Stimulated activated naive CD8-positive, alpha-beta T cell treated with anti-CD3 and anti-CD28 coated beads, Interleukin-15, Interleukin-2, amounts not matched to agents 100 ng/mL and 50 ng/mL, for 24 hours (primary cell): ENCODE data around the gene DAPK1.

Experiments
- H3K27ac Mint-ChIP-seq: one replicate; pipeline ENCODE4 v1.8.0; 2021; ENCODE audit warnings: mild to moderate bottlenecking, mixed read lengths
- H3K27me3 Mint-ChIP-seq: one replicate; pipeline ENCODE4 v1.8.0; 2021; ENCODE audit warnings: mixed read lengths
- H3K36me3 Mint-ChIP-seq: one replicate; pipeline ENCODE4 v1.8.0; 2021; ENCODE audit warnings: low read depth, mixed read lengths
- H3K4me1 Mint-ChIP-seq: one replicate; pipeline ENCODE4 v1.8.0; 2021; ENCODE audit warnings: low read depth, mixed read lengths
- H3K4me3 Mint-ChIP-seq: one replicate; pipeline ENCODE4 v1.8.0; 2021; ENCODE audit warnings: mild to moderate bottlenecking, mixed read lengths
- H3K9me3 Mint-ChIP-seq: one replicate; pipeline ENCODE4 v1.8.0; 2021; ENCODE audit warnings: mixed read lengths

Gene DAPK1

GRCh38 chr9:87618931-87619330 is 121.3 kb downstream of the DAPK1 start:
- no peaks in the 10 kb centered on the region for H3K27me3 Mint-ChIP-seq
- no peak overlapping the region for H3K27ac Mint-ChIP-seq
- H3K4me1 Mint-ChIP-seq, result no peaks in the 10 kb centered on the region
- no peaks in the 10 kb centered on the region for H3K36me3 Mint-ChIP-seq
- no peak overlapping the region for H3K4me3 Mint-ChIP-seq
- H3K9me3 Mint-ChIP-seq, result peaks cover 6% of the 10 kb centered on the region

- H3K4me3 Mint-ChIP-seq, result no peak overlapping the region
- no peaks in the 10 kb centered on the region for H3K27me3 Mint-ChIP-seq
- H3K4me1 Mint-ChIP-seq, result no peaks in the 10 kb centered on the region
- peaks cover 6% of the 10 kb centered on the region for H3K9me3 Mint-ChIP-seq
- H3K27ac Mint-ChIP-seq, result no peak overlapping the region
- H3K36me3 Mint-ChIP-seq, result no peaks in the 10 kb centered on the region
Observed at GRCh38 chr9:87619346-87619745, 121.7 kb downstream of the DAPK1 start.

GRCh38 chr9:87620731-87621322 is 123.2 kb downstream of the DAPK1 start:
- Mint-ChIP-seq H3K27me3 (no peaks in the 10 kb centered on the region), H3K27ac (no peak overlapping the region), H3K4me3 (no peak overlapping the region), H3K9me3 (peaks cover 11% of the 10 kb centered on the region), H3K4me1 (no peaks in the 10 kb centered on the region), H3K36me3 (no peaks in the 10 kb centered on the region)

GRCh38 chr9:87622098-87622497 is 124.4 kb downstream of the DAPK1 start:
- no peak overlapping the region for H3K27ac Mint-ChIP-seq
- peaks cover 11% of the 10 kb centered on the region for H3K9me3 Mint-ChIP-seq
- no peaks in the 10 kb centered on the region for H3K4me1 Mint-ChIP-seq
- no peak overlapping the region for H3K4me3 Mint-ChIP-seq
- no peaks in the 10 kb centered on the region for H3K36me3 Mint-ChIP-seq
- H3K27me3 Mint-ChIP-seq, result no peaks in the 10 kb centered on the region

- Mint-ChIP-seq H3K27me3 (no peaks in the 10 kb centered on the region), H3K9me3 (peaks cover 11% of the 10 kb centered on the region), H3K27ac (no peak overlapping the region), H3K4me3 (no peak overlapping the region), H3K4me1 (no peaks in the 10 kb centered on the region), H3K36me3 (no peaks in the 10 kb centered on the region)
Observed at GRCh38 chr9:87622923-87623322, 125.3 kb downstream of the DAPK1 start.

- no peak overlapping the region for H3K27ac Mint-ChIP-seq
- H3K27me3 Mint-ChIP-seq, result no peaks in the 10 kb centered on the region
- H3K4me1 Mint-ChIP-seq, result no peaks in the 10 kb centered on the region
- H3K36me3 Mint-ChIP-seq, result no peaks in the 10 kb centered on the region
- peaks cover 4% of the 10 kb centered on the region for H3K9me3 Mint-ChIP-seq
- no peak overlapping the region for H3K4me3 Mint-ChIP-seq
Observed at GRCh38 chr9:87628346-87628745, 130.7 kb downstream of the DAPK1 start.

- H3K4me3 Mint-ChIP-seq, result no peak overlapping the region
- peaks cover 4% of the 10 kb centered on the region for H3K9me3 Mint-ChIP-seq
- no peaks in the 10 kb centered on the region for H3K4me1 Mint-ChIP-seq
- H3K27ac Mint-ChIP-seq, result no peak overlapping the region
- H3K27me3 Mint-ChIP-seq, result no peaks in the 10 kb centered on the region
- H3K36me3 Mint-ChIP-seq, result no peaks in the 10 kb centered on the region
Observed at GRCh38 chr9:87629104-87629503, 131.4 kb downstream of the DAPK1 start.

GRCh38 chr9:87630266-87630665 is 132.6 kb downstream of the DAPK1 start:
- no peaks in the 10 kb centered on the region for H3K27me3 Mint-ChIP-seq
- no peaks in the 10 kb centered on the region for H3K4me1 Mint-ChIP-seq
- no peak overlapping the region for H3K4me3 Mint-ChIP-seq
- H3K9me3 Mint-ChIP-seq, result no peaks in the 10 kb centered on the region
- no peaks in the 10 kb centered on the region for H3K36me3 Mint-ChIP-seq
- H3K27ac Mint-ChIP-seq, result no peak overlapping the region

GRCh38 chr9:87630846-87631245 is 133.2 kb downstream of the DAPK1 start:
- H3K4me3 Mint-ChIP-seq, result no peak overlapping the region
- no peaks in the 10 kb centered on the region for H3K9me3 Mint-ChIP-seq
- H3K36me3 Mint-ChIP-seq, result no peaks in the 10 kb centered on the region
- H3K27me3 Mint-ChIP-seq, result no peaks in the 10 kb centered on the region
- no peak overlapping the region for H3K27ac Mint-ChIP-seq
- H3K4me1 Mint-ChIP-seq, result no peaks in the 10 kb centered on the region

GRCh38 chr9:87635656-87636501 is 138.2 kb downstream of the DAPK1 start:
- H3K27ac Mint-ChIP-seq, result no peak overlapping the region
- H3K27me3 Mint-ChIP-seq, result peaks cover 3% of the 10 kb centered on the region
- no peak overlapping the region for H3K4me3 Mint-ChIP-seq
- H3K9me3 Mint-ChIP-seq, result no peaks in the 10 kb centered on the region
- H3K4me1 Mint-ChIP-seq, result no peaks in the 10 kb centered on the region
- no peaks in the 10 kb centered on the region for H3K36me3 Mint-ChIP-seq

- Mint-ChIP-seq H3K9me3 (no peaks in the 10 kb centered on the region), H3K4me1 (no peaks in the 10 kb centered on the region), H3K27ac (no peak overlapping the region), H3K36me3 (no peaks in the 10 kb centered on the region), H3K27me3 (peaks cover 3% of the 10 kb centered on the region), H3K4me3 (no peak overlapping the region)
Observed at GRCh38 chr9:87638292-87638691, 140.6 kb downstream of the DAPK1 start.

- Mint-ChIP-seq H3K36me3 (no peaks in the 10 kb centered on the region), H3K9me3 (no peaks in the 10 kb centered on the region), H3K27me3 (peaks cover 3% of the 10 kb centered on the region), H3K27ac (no peak overlapping the region), H3K4me1 (no peaks in the 10 kb centered on the region), H3K4me3 (no peak overlapping the region)
Observed at GRCh38 chr9:87639949-87640348, 142.3 kb downstream of the DAPK1 start.

GRCh38 chr9:87640385-87640795 is 142.7 kb downstream of the DAPK1 start:
- Mint-ChIP-seq H3K4me3 (no peak overlapping the region), H3K4me1 (no peaks in the 10 kb centered on the region), H3K9me3 (no peaks in the 10 kb centered on the region), H3K27me3 (peaks cover 3% of the 10 kb centered on the region), H3K27ac (no peak overlapping the region), H3K36me3 (no peaks in the 10 kb centered on the region)

GRCh38 chr9:87641067-87641466 is 143.4 kb downstream of the DAPK1 start:
- Mint-ChIP-seq H3K36me3 (no peaks in the 10 kb centered on the region), H3K4me1 (no peaks in the 10 kb centered on the region)

GRCh38 chr9:87642330-87643106 is 144.9 kb downstream of the DAPK1 start:
- no peaks in the 10 kb centered on the region for H3K4me1 Mint-ChIP-seq
- peaks cover 3% of the 10 kb centered on the region for H3K27me3 Mint-ChIP-seq

More at GRCh38 chr9:87641067-87641466, 143.4 kb downstream of the DAPK1 start:
- no peak overlapping the region for H3K4me3 Mint-ChIP-seq
- no peaks in the 10 kb centered on the region for H3K9me3 Mint-ChIP-seq
- H3K27me3 Mint-ChIP-seq, result peaks cover 3% of the 10 kb centered on the region
- no peak overlapping the region for H3K27ac Mint-ChIP-seq

More at GRCh38 chr9:87642330-87643106, 144.9 kb downstream of the DAPK1 start:
- Mint-ChIP-seq H3K9me3 (no peaks in the 10 kb centered on the region), H3K4me3 (no peak overlapping the region), H3K27ac (no peak overlapping the region), H3K36me3 (no peaks in the 10 kb centered on the region)
